Loucy (cell line): ENCODE results near the gene METAP1D.
"Not testable (repeated sequence)": the region's sequence is repeated elsewhere in the genome, so short reads cannot be mapped to it uniquely, and the experiment has no call there.

Source experiments
- H2AFZ ChIP-seq: fragments of 200-600 bp; sonication (generic); 2 replicates; pipeline ENCODE4 v1.6.0; 2016; ENCODE audit warnings: antibody characterized with exemption, mild to moderate bottlenecking, low read length, moderate library complexity
- H3F3A ChIP-seq: fragments of 200-600 bp; 2 replicates; pipeline ENCODE4 v1.6.0; 2016; ENCODE audit warnings: antibody characterized with exemption, low read depth, mild to moderate bottlenecking
- H3K27me3 ChIP-seq: fragments of 200-600 bp; sonication (generic); 2 replicates; pipeline ENCODE4 v1.6.1; 2014; ENCODE audit warnings: low read length, mild to moderate bottlenecking; ENCODE audit not compliant: insufficient read depth, poor library complexity, severe bottlenecking
- H3K36me3 ChIP-seq: fragments of 200-600 bp; sonication (generic); 2 replicates; pipeline ENCODE4 v1.6.1; 2016; ENCODE audit warnings: low read length; ENCODE audit not compliant: insufficient read depth
- H3K4me1 ChIP-seq: fragments of 200-600 bp; sonication (generic); 2 replicates; pipeline ENCODE4 v1.5.1; 2014; ENCODE audit warnings: low read length, mild to moderate bottlenecking; ENCODE audit not compliant: insufficient read depth, poor library complexity, severe bottlenecking
- H3K4me2 ChIP-seq: fragments of 200-600 bp; sonication (generic); 2 replicates; pipeline ENCODE4 v1.6.0; 2014; ENCODE audit warnings: antibody characterized with exemption, low read length, low read depth, mild to moderate bottlenecking; ENCODE audit not compliant: poor library complexity, severe bottlenecking
- H3K4me3 ChIP-seq: fragments of 200-600 bp; sonication (generic); 2 replicates; pipeline ENCODE4 v1.5.1; 2014; ENCODE audit warnings: low read length, mild to moderate bottlenecking, mixed read lengths; ENCODE audit not compliant: poor library complexity, severe bottlenecking
- H3K79me2 ChIP-seq: fragments of 200-600 bp; sonication (generic); 2 replicates; pipeline ENCODE4 v1.6.1; 2014; ENCODE audit warnings: low read length; ENCODE audit not compliant: insufficient read depth
- H3K9ac ChIP-seq: fragments of 200-600 bp; sonication (generic); 2 replicates; pipeline ENCODE4 v1.6.0; 2014; ENCODE audit warnings: mild to moderate bottlenecking, low read depth, low read length, moderate library complexity; ENCODE audit not compliant: poor library complexity, severe bottlenecking
- H3K9me2 ChIP-seq: fragments of 200-600 bp; sonication (generic); replicated peaks from 2 replicates; pipeline ENCODE4 v1.6.1; 2016; ENCODE audit warnings: low read depth, low read length, mixed read lengths
- H3K9me3 ChIP-seq: fragments of 200-600 bp; sonication (generic); 2 replicates; pipeline ENCODE4 v1.6.1; 2014; ENCODE audit warnings: mild to moderate bottlenecking, antibody characterized with exemption, low read length, low read depth; ENCODE audit not compliant: insufficient read depth
- H4K20me1 ChIP-seq: fragments of 200-600 bp; sonication (generic); 2 replicates; pipeline ENCODE4 v1.6.0; 2014; ENCODE audit warnings: antibody characterized with exemption, low read length, mild to moderate bottlenecking; ENCODE audit not compliant: insufficient read depth, poor library complexity, severe bottlenecking
- CTCF ChIP-seq: fragments of 200-600 bp; sonication (generic); conservative IDR thresholded peaks from 2 replicates; pipeline ENCODE4 v1.5.1; 2014; ENCODE audit warnings: mild to moderate bottlenecking, antibody characterized with exemption, low read length
- EZH2phosphoT487 ChIP-seq: fragments of 200-600 bp; IDR thresholded peaks from 2 replicates; pipeline ENCODE4 v1.6.1; 2018; ENCODE audit warnings: antibody characterized with exemption, mild to moderate bottlenecking, moderate library complexity, borderline replicate concordance

METAP1D gene

GRCh38 chr2:172109988-172110811 lies 110.4 kb downstream of the METAP1D start:
- Histone ChIP-seq H3F3A (no peaks in the 10 kb centered on the region), H2AFZ (no peak overlapping the region), H3K36me3 (no peaks in the 10 kb centered on the region), H3K4me3 (no peak overlapping the region), H3K9me3 (no peaks in the 10 kb centered on the region), H4K20me1 (no peaks in the 10 kb centered on the region), H3K4me2 (no peak overlapping the region), H3K9ac (no peak overlapping the region), H3K27me3 (no peaks in the 10 kb centered on the region), H3K9me2 (no peaks in the 10 kb centered on the region), H3K4me1 (no peaks in the 10 kb centered on the region), H3K79me2 (no peaks in the 10 kb centered on the region)
- no peak for TF ChIP-seq CTCF
- TF ChIP-seq EZH2phosphoT487: no peak

GRCh38 chr2:172113617-172114016 lies 113.9 kb downstream of the METAP1D start:
- Histone ChIP-seq H3K9me3 (no peaks in the 10 kb centered on the region), H4K20me1 (no peaks in the 10 kb centered on the region), H3K4me1 (no peaks in the 10 kb centered on the region), H3K27me3 (no peaks in the 10 kb centered on the region), H3K9ac (no peak overlapping the region), H2AFZ (no peak overlapping the region), H3K4me3 (no peak overlapping the region), H3K4me2 (no peak overlapping the region), H3K36me3 (no peaks in the 10 kb centered on the region), H3K9me2 (no peaks in the 10 kb centered on the region), H3K79me2 (no peaks in the 10 kb centered on the region), H3F3A (no peaks in the 10 kb centered on the region)
- peak; percentile 69 for TF ChIP-seq CTCF
- no peak for TF ChIP-seq EZH2phosphoT487

GRCh38 chr2:172114176-172114575 lies 114.4 kb downstream of the METAP1D start:
- H3K36me3 ChIP-seq, H3K4me1 ChIP-seq, H4K20me1 ChIP-seq, H3K9me2 ChIP-seq, H3K4me3 ChIP-seq, H3K4me2 ChIP-seq, H3F3A ChIP-seq, H3K27me3 ChIP-seq, H2AFZ ChIP-seq, H3K79me2 ChIP-seq, H3K9ac ChIP-seq, H3K9me3 ChIP-seq: not testable (repeated sequence)

- H4K20me1 ChIP-seq: no peaks in the 10 kb centered on the region
- no peak for TF ChIP-seq CTCF
- TF ChIP-seq EZH2phosphoT487: no peak
- H2AFZ ChIP-seq: no peak overlapping the region
- H3K9ac ChIP-seq: no peak overlapping the region
- no peaks in the 10 kb centered on the region for H3K9me3 ChIP-seq
- H3K4me2 ChIP-seq: no peak overlapping the region
- no peaks in the 10 kb centered on the region for H3K79me2 ChIP-seq
- H3K9me2 ChIP-seq: no peaks in the 10 kb centered on the region
- no peaks in the 10 kb centered on the region for H3K4me1 ChIP-seq
- no peaks in the 10 kb centered on the region for H3K27me3 ChIP-seq
- H3K36me3 ChIP-seq: no peaks in the 10 kb centered on the region
- no peaks in the 10 kb centered on the region for H3F3A ChIP-seq
- no peak overlapping the region for H3K4me3 ChIP-seq
Observed at GRCh38 chr2:172114579-172114978, 114.8 kb downstream of the METAP1D start.
